Ovary (tissue), 9 donors: Measurements from ENCODE around the gene PRKAG3. TPM values are rescaled to one million over a fixed set of nuclear protein-coding genes. Genes with fewer than 3 reads are reported as not detected.

ENCODE experiments used
- DNase-seq, 5 donors: peaks; one replicate each; pipeline ENCODE4 v3.0.0-alpha.2; 2019 to 2020
- H3K27ac ChIP-seq, 2 donors: fragments of 200-600 bp; one replicate each; pipeline versions ENCODE4 v1.5.1 to v1.8.0; 2019 to 2022
- H3K27me3 ChIP-seq: fragments of 200-600 bp; one replicate; pipeline ENCODE4 v1.8.0; 2022
- H3K36me3 ChIP-seq: fragments of 200-600 bp; sonication (generic); one replicate; pipeline ENCODE4 v1.5.1; 2019
- H3K4me1 ChIP-seq: one replicate; pipeline ENCODE4 v1.8.1; 2013; ENCODE audit warnings: mild to moderate bottlenecking, moderate library complexity; ENCODE audit not compliant: insufficient read depth
- H3K4me3 ChIP-seq: fragments of 200-600 bp; sonication (generic); one replicate; pipeline ENCODE4 v1.5.1; 2017
- H3K9me3 ChIP-seq, 2 donors: fragments of 200-600 bp in 1 of 2; sonication (generic) in 1 of 2; one replicate each; pipeline versions ENCODE4 v1.5.1 to v1.8.1; 2013 to 2019; ENCODE audit warnings: mild to moderate bottlenecking in 1 of 2, moderate library complexity in 1 of 2
- CTCF ChIP-seq, 3 donors: fragments of 450-650 bp in 2 of 3; fragments of 200-600 bp in 1 of 3; IDR thresholded peaks; one replicate each; pipeline versions ENCODE4 v1.5.1 to v1.8.0; 2016 to 2022; ENCODE audit warnings: antibody characterized with exemption in 3 of 3, mild to moderate bottlenecking in 1 of 3
- EP300 ChIP-seq: sonication (generic); formaldehyde crosslinking; IDR thresholded peaks from one replicate; pipeline ENCODE4 v1.6.1; 2017; ENCODE audit warnings: antibody characterized with exemption
- POLR2A ChIP-seq: fragments of 450-650 bp; IDR thresholded peaks from one replicate; pipeline ENCODE4 v1.6.1; 2017; ENCODE audit warnings: antibody characterized with exemption, mild to moderate bottlenecking, moderate library complexity
- WGBS, 3 donors: extraction: QIAGEN DNeasy Blood & Tissue Kit in 1 of 3; methylation state at CpG; one replicate each; pipeline versions ENCODE4 v1.1.5 to v1.1.7; 2013 to 2017; 5-methylcytosine and 5-hydroxymethylcytosine counted together
- intact Hi-C, 4 donors: fragments of 100-400 bp; cut with DNase I; formaldehyde crosslinking; loops; one replicate each; pipeline versions ENCODE4 v1.11.0 to v1.15.1; 2022 to 2023
- polyA plus RNA-seq, 2 donors: library from polyadenylated mRNA; stranded (reverse); fragments of 200-250 nt in 1 of 2; fragments of 350-450 nt in 1 of 2; fragmentation: Illumina TruSeq in 1 of 2; extraction: RNeasy Lipid Tissue Mini Kit (QIAGEN cat#74804) in 1 of 2; gene quantifications; one replicate each; pipeline ENCODE4 v1.2.3, GENCODE V29; 2013 to 2014
- total RNA-seq, 7 donors: library from RNA; depleted of rRNA in 2 of 7; stranded (reverse); fragments of >200 nt in 2 of 7; fragmentation: NEBNext Ultra II Directional in 3 of 7; extraction: Animal tissue kit (Norgen Biotek cat#: 25700) in 3 of 7; gene quantifications; one replicate each; pipeline versions ENCODE4 v1.1.0 to v1.2.4, GENCODE V29; 2016 to 2023
- donor health status: DM: no; HTN: no; CAD: no; lungs with moderate emphysema.
- donor health status: DM: no; HTN: no; CAD: no.
- donor health status: Bipolar disorder and iron deficiency.
- donor health status: DM: yes; HTN: yes; CAD: no.
- donor health status: DM: no; HTN: no; CAD: no.
- donor health status: DM: yes; HTN: yes; CAD: no.

PRKAG3 gene
- total and polyA plus RNA-seq, 9 donors = 0.11 to 0.32 TPM; not detected in 7

GRCh38 chr2:218855305-218856166 lies 23.9 kb upstream of the PRKAG3 start:
- 80 to 84% (median 80%) methylated on average over 14 of the region's 14 CpGs for WGBS, 3 donors
- intact Hi-C loops = loop anchor here in 1 of 4 donors (10.0 kb wide), 1 partner anchor 141 kb away; the partner anchor contains the start of gene TTLL4
- Histone ChIP-seq H3K27ac (no peak overlapping the region), H3K4me3 (no peak overlapping the region), H3K9me3 (no peaks in the 10 kb centered on the region), H3K27me3 (no peaks in the 10 kb centered on the region), H3K36me3 (no peaks in the 10 kb centered on the region), H3K4me1 (peaks cover 3% of the 10 kb centered on the region)
- TF ChIP-seq POLR2A (no peak), CTCF (IDR thresholded peaks at IDR 0.05) (no peak), EP300 (no peak)
- DNase-seq = no peak

GRCh38 chr2:218854860-218855259 lies 23.3 kb upstream of the PRKAG3 start:
- H3K4me3 ChIP-seq = no peak overlapping the region
- no peak overlapping the region for H3K27ac ChIP-seq
- 55 to 63% (median 56%) methylated on average over 5 of the region's 5 CpGs for WGBS, 3 donors
- no peaks in the 10 kb centered on the region for H3K9me3 ChIP-seq
- DNase-seq = no peak
- TF ChIP-seq CTCF (IDR thresholded peaks at IDR 0.05) (no peak), POLR2A (no peak), EP300 (no peak)
- H3K27me3 ChIP-seq = no peaks in the 10 kb centered on the region
- H3K36me3 ChIP-seq = no peaks in the 10 kb centered on the region
- no peaks in the 10 kb centered on the region for H3K4me1 ChIP-seq
- intact Hi-C loops = loop anchor here in 1 of 4 donors (10.0 kb wide), 1 partner anchor 140 kb away; the partner anchor contains the start of gene TTLL4

- Histone ChIP-seq H3K9me3 (no peaks in the 10 kb centered on the region), H3K4me3 (no peak overlapping the region), H3K27me3 (no peaks in the 10 kb centered on the region), H3K36me3 (no peaks in the 10 kb centered on the region), H3K27ac (no peak overlapping the region), H3K4me1 (no peaks in the 10 kb centered on the region)
- WGBS, 3 donors = 55 to 74% (median 72%) methylated on average over 5 of the region's 5 CpGs
- DNase-seq = no peak
- TF ChIP-seq CTCF (IDR thresholded peaks at IDR 0.05) = no peak
- intact Hi-C loops = loop anchor here in 1 of 4 donors (10.0 kb wide), 1 partner anchor 139 kb away; the partner anchor contains the start of gene TTLL4
These were observed 22.2 kb upstream of the PRKAG3 start for GRCh38 chr2:218853766-218854165.

GRCh38 chr2:218852911-218853667 lies 21.5 kb upstream of the PRKAG3 start:
- WGBS, 3 donors = 35 to 40% (median 39%) methylated on average over 16 of the region's 16 CpGs
- no peak overlapping the region for H3K4me3 ChIP-seq
- H3K9me3 ChIP-seq = no peaks in the 10 kb centered on the region
- DNase-seq = peak in 3 of 5 donors; percentile 52 to 72 (median 68)
- intact Hi-C loops = loop anchor here in 1 of 4 donors (10.0 kb wide), 1 partner anchor 138 kb away; the partner anchor contains the start of gene TTLL4
- TF ChIP-seq POLR2A (no peak), CTCF (IDR thresholded peaks at IDR 0.05) (peak in 2 of 3 donors; percentile 38 to 52)
- no peak overlapping the region for H3K27ac ChIP-seq
- H3K27me3 ChIP-seq = no peaks in the 10 kb centered on the region
- no peaks in the 10 kb centered on the region for H3K4me1 ChIP-seq
- H3K36me3 ChIP-seq = no peaks in the 10 kb centered on the region
